GM12872 (cell line): ENCODE data around the gene VSTM4.

ENCODE experiments used
- CTCF ChIP-seq: IDR thresholded peaks from 3 replicates; pipeline ENCODE4 v1.5.1; 2011; ENCODE audit warnings: low read depth, mild to moderate bottlenecking, low read length, moderate library complexity; ENCODE audit not compliant: insufficient read depth

VSTM4 gene

GRCh38 chr10:49103761-49104160 is 11.6 kb downstream of the VSTM4 start:
- TF ChIP-seq CTCF: no peak

- no peak for TF ChIP-seq CTCF
These were observed 16.3 kb downstream of the VSTM4 start for GRCh38 chr10:49099046-49099445.

GRCh38 chr10:49096890-49097445 is 18.4 kb downstream of the VSTM4 start:
- no peak for TF ChIP-seq CTCF

- TF ChIP-seq CTCF: no peak
These were observed 20.7 kb downstream of the VSTM4 start for GRCh38 chr10:49094646-49095045.

GRCh38 chr10:49093922-49094321 is 21.4 kb downstream of the VSTM4 start:
- TF ChIP-seq CTCF: no peak

- no peak for TF ChIP-seq CTCF
These were observed 22.8 kb downstream of the VSTM4 start for GRCh38 chr10:49092477-49092876.

GRCh38 chr10:49091450-49092210 is 23.7 kb downstream of the VSTM4 start:
- no peak for TF ChIP-seq CTCF
